HG03521 (cell line): ENCODE results near the gene PSEN2.
"Not testable (repeated sequence)": the region's sequence is repeated elsewhere in the genome, so short reads cannot be mapped to it uniquely, and the experiment has no call there.

Experiments used
- ATAC-seq: cut with Tn5 transposase; IDR thresholded peaks from one replicate; pipeline ENCODE4 v1.9.1; 2021; ENCODE audit warnings: mild to moderate bottlenecking, moderate library complexity; ENCODE audit not compliant: unreplicated experiment

Gene PSEN2

GRCh38 chr1:226870401-226871279 lies at the start of gene PSEN2:
PSEN2 (plus strand) TSS chr1:226870616; CDS start chr1:226881908, 11,292 bp downstream.
- ATAC-seq: peak; percentile 94

GRCh38 chr1:226820941-226821718 lies 49.3 kb upstream of the PSEN2 start:
- ATAC-seq: no peak

GRCh38 chr1:226821719-226822085 lies 48.7 kb upstream of the PSEN2 start:
- no peak for ATAC-seq

- no peak for ATAC-seq
These were observed 46.8 kb upstream of the PSEN2 start for GRCh38 chr1:226823643-226824042.

GRCh38 chr1:226825037-226825745 lies 45.2 kb upstream of the PSEN2 start:
- ATAC-seq: no peak

GRCh38 chr1:226825746-226826100 lies 44.7 kb upstream of the PSEN2 start:
- no peak for ATAC-seq

GRCh38 chr1:226826479-226827261 lies 43.7 kb upstream of the PSEN2 start:
- ATAC-seq: no peak

- no peak for ATAC-seq
These were observed 43.0 kb upstream of the PSEN2 start for GRCh38 chr1:226827458-226827857.

GRCh38 chr1:226827968-226828513 lies 42.4 kb upstream of the PSEN2 start:
- ATAC-seq: peak; percentile 99

GRCh38 chr1:226829105-226829504 lies 41.3 kb upstream of the PSEN2 start:
- no peak for ATAC-seq

- no peak for ATAC-seq
These were observed 38.5 kb upstream of the PSEN2 start for GRCh38 chr1:226831953-226832352.

- ATAC-seq: no peak
These were observed 37.8 kb upstream of the PSEN2 start for GRCh38 chr1:226832613-226833012.

GRCh38 chr1:226834179-226834578 lies 36.2 kb upstream of the PSEN2 start:
- ATAC-seq: not testable (repeated sequence)

- ATAC-seq: not testable (repeated sequence)
These were observed 35.0 kb upstream of the PSEN2 start for GRCh38 chr1:226835396-226835795.

- ATAC-seq: not testable (repeated sequence)
These were observed 32.5 kb upstream of the PSEN2 start for GRCh38 chr1:226837966-226838365.

GRCh38 chr1:226838456-226838855 lies 32.0 kb upstream of the PSEN2 start:
- no peak for ATAC-seq

- no peak for ATAC-seq
These were observed 24.8 kb upstream of the PSEN2 start for GRCh38 chr1:226845624-226846023.

GRCh38 chr1:226846786-226847185 lies 23.6 kb upstream of the PSEN2 start:
- ATAC-seq: no peak

GRCh38 chr1:226854548-226854947 lies 15.9 kb upstream of the PSEN2 start:
- ATAC-seq: not testable (repeated sequence)

- ATAC-seq: no peak
These were observed 7.5 kb upstream of the PSEN2 start for GRCh38 chr1:226862890-226863289.
